KMS-11 (cell line): Measurements from ENCODE around the gene TMEM214.

ENCODE experiments used
- H2AFZ ChIP-seq: fragments of 200-600 bp; sonication (generic); 2 replicates; pipeline ENCODE4 v1.6.1; 2016; ENCODE audit warnings: antibody characterized with exemption, mixed run types, low read depth
- H3K27ac ChIP-seq: fragments of 200-600 bp; sonication (generic); 2 replicates; pipeline ENCODE4 v1.6.1; 2016; ENCODE audit warnings: mild to moderate bottlenecking, mixed run types
- H3K27me3 ChIP-seq: fragments of 200-600 bp; sonication (generic); 2 replicates; pipeline ENCODE4 v1.6.1; 2017; ENCODE audit warnings: mild to moderate bottlenecking, low read depth, mixed run types, moderate library complexity; ENCODE audit not compliant: insufficient read depth
- H3K36me3 ChIP-seq: fragments of 200-600 bp; sonication (generic); 2 replicates; pipeline ENCODE4 v1.6.1; 2017; ENCODE audit warnings: mild to moderate bottlenecking, mixed run types; ENCODE audit not compliant: insufficient read depth
- H3K4me1 ChIP-seq: fragments of 200-600 bp; sonication (generic); 2 replicates; pipeline ENCODE4 v1.6.1; 2016; ENCODE audit warnings: mild to moderate bottlenecking, low read depth, mixed run types; ENCODE audit not compliant: poor library complexity, severe bottlenecking
- H3K4me2 ChIP-seq: fragments of 200-600 bp; sonication (generic); 2 replicates; pipeline ENCODE4 v1.7.0; 2016; ENCODE audit warnings: mild to moderate bottlenecking, mixed run types
- H3K4me3 ChIP-seq: fragments of 200-600 bp; sonication (generic); IDR thresholded peaks from 2 replicates; pipeline ENCODE4 v1.6.1; 2017; ENCODE audit warnings: low read depth, low read length, mixed read lengths; ENCODE audit not compliant: insufficient read depth
- H3K79me2 ChIP-seq: fragments of 200-600 bp; sonication (generic); 2 replicates; pipeline ENCODE4 v1.6.1; 2016; ENCODE audit warnings: low read depth, mixed run types; ENCODE audit not compliant: insufficient read depth
- H3K9ac ChIP-seq: fragments of 200-600 bp; sonication (generic); 2 replicates; pipeline ENCODE4 v1.6.1; 2016; ENCODE audit warnings: mild to moderate bottlenecking, mixed run types
- H4K20me1 ChIP-seq: fragments of 200-600 bp; sonication (generic); 2 replicates; pipeline ENCODE4 v1.6.1; 2016; ENCODE audit warnings: mild to moderate bottlenecking, mixed run types; ENCODE audit not compliant: insufficient read depth
- CTCF ChIP-seq: fragments of 200-600 bp; sonication (generic); conservative IDR thresholded peaks from 2 replicates; pipeline ENCODE4 v1.6.1; 2017; ENCODE audit warnings: low read depth, mild to moderate bottlenecking, antibody characterized with exemption, low read length, moderate library complexity, mixed read lengths

TMEM214 gene

DNA sequence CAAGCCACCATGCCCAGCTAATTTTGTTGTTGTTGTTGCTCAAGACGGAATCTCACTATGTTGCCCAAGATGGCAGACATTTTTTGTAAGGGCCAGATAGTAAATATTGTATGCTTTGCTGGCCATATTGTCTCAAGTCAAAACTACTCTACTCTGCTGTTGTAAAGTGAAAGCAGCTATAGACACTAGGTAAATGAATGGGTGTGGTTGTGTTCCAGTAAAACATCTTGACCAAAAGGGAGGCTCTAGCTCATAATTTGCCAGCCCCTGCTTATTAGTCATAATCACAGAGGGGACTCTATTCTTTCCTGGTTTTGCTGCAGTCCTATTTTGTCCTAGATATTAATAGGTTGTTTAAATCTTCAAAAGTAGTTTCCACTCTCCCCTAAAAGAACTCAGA is 37.8 kb upstream of the TMEM214 start:
- no peak overlapping the region for H3K27ac ChIP-seq
- no peaks in the 10 kb centered on the region for H4K20me1 ChIP-seq
- no peak for TF ChIP-seq CTCF
- no peaks in the 10 kb centered on the region for H3K27me3 ChIP-seq
- H2AFZ ChIP-seq: no peak overlapping the region
- no peaks in the 10 kb centered on the region for H3K4me1 ChIP-seq
- no peak overlapping the region for H3K4me3 ChIP-seq
- H3K9ac ChIP-seq: no peak overlapping the region
- no peaks in the 10 kb centered on the region for H3K36me3 ChIP-seq
- no peak overlapping the region for H3K4me2 ChIP-seq
- no peaks in the 10 kb centered on the region for H3K79me2 ChIP-seq

- Histone ChIP-seq H3K27me3 (no peaks in the 10 kb centered on the region), H4K20me1 (no peaks in the 10 kb centered on the region), H2AFZ (no peak overlapping the region), H3K27ac (no peak overlapping the region), H3K4me1 (no peaks in the 10 kb centered on the region), H3K36me3 (no peaks in the 10 kb centered on the region), H3K79me2 (no peaks in the 10 kb centered on the region), H3K4me3 (no peak overlapping the region), H3K4me2 (no peak overlapping the region), H3K9ac (no peak overlapping the region)
- TF ChIP-seq CTCF: no peak
Measured at GRCh38 chr2:26997394-26997793, 35.4 kb upstream of the TMEM214 start.

- H3K27me3 ChIP-seq: no peaks in the 10 kb centered on the region
- no peaks in the 10 kb centered on the region for H3K4me1 ChIP-seq
- no peak overlapping the region for H3K27ac ChIP-seq
- H3K79me2 ChIP-seq: no peaks in the 10 kb centered on the region
- no peak overlapping the region for H3K4me2 ChIP-seq
- H3K36me3 ChIP-seq: no peaks in the 10 kb centered on the region
- H3K9ac ChIP-seq: no peak overlapping the region
- TF ChIP-seq CTCF: no peak
- H4K20me1 ChIP-seq: no peaks in the 10 kb centered on the region
- H2AFZ ChIP-seq: no peak overlapping the region
- no peak overlapping the region for H3K4me3 ChIP-seq
Measured at GRCh38 chr2:26998323-26998722, 34.4 kb upstream of the TMEM214 start.

GRCh38 chr2:27000228-27000627 is 32.5 kb upstream of the TMEM214 start:
- Histone ChIP-seq H3K79me2 (no peaks in the 10 kb centered on the region), H3K4me1 (no peaks in the 10 kb centered on the region), H3K4me3 (no peak overlapping the region), H3K27ac (no peak overlapping the region), H3K27me3 (no peaks in the 10 kb centered on the region), H2AFZ (no peak overlapping the region), H3K4me2 (no peak overlapping the region), H3K9ac (no peak overlapping the region), H3K36me3 (no peaks in the 10 kb centered on the region), H4K20me1 (no peaks in the 10 kb centered on the region)
- no peak for TF ChIP-seq CTCF

DNA sequence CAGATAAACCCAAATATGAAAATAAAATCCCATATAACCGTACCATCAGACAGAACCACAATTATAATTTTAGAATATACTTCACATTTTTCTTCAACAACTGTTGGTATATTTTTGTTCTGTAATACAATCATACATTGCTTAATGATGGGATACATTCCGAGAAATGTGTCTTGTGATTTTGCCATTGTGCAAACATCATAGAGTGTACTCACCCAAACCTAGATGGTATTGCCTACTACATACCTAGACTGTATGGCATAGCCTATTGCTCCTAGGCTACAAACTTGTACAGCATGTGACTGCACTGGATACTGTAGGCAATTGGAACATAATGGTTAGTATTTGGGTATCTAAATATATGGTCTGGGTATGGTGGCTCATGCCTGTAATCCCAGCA is 31.8 kb upstream of the TMEM214 start:
- Histone ChIP-seq H3K36me3 (no peaks in the 10 kb centered on the region), H3K9ac (no peak overlapping the region), H3K79me2 (no peaks in the 10 kb centered on the region), H3K4me3 (no peak overlapping the region), H2AFZ (no peak overlapping the region), H4K20me1 (no peaks in the 10 kb centered on the region), H3K27ac (no peak overlapping the region), H3K4me1 (no peaks in the 10 kb centered on the region), H3K4me2 (no peak overlapping the region), H3K27me3 (no peaks in the 10 kb centered on the region)
- TF ChIP-seq CTCF: no peak
